Heart left ventricle (tissue), 13 donors: ENCODE data around the gene NAP1L3.

Source experiments
- POLR2A ChIP-seq, 2 donors: fragments of 450-650 bp; IDR thresholded peaks; one replicate each; pipeline ENCODE4 v1.6.1; 2017; ENCODE audit warnings: antibody characterized with exemption in 2 of 2, mild to moderate bottlenecking in 2 of 2, moderate library complexity in 2 of 2
- TF ChIP-seq, protein P1 (sequence below), 12 donors: fragments of 200-600 bp; sonication (generic) in 4 of 12; IDR thresholded peaks; one replicate each; pipeline versions ENCODE4 v1.5.0 to v1.8.0; 2018 to 2022; ENCODE audit warnings: antibody characterized with exemption in 12 of 12, mild to moderate bottlenecking in 5 of 12
- donor health status: ischemic (EF 13 %, LVEDD 7.1; RV severe dilation, severe dysfunction).
- donor health status: DM: no; HTN: yes; CAD: no.
- donor health status: DM: no; HTN: no; CAD: no.
- donor health status: ischemic (EF 25% LVEDD 6.9; RV normal size, moderate dysfunction).
- donor health status: ischemic (EF 25% LVEDD 5.7; RV mildly dilated, moderate dysfunction).
- donor health status: ischemic (EF 35%, LVEDD 5.7; RV mildly dilated, moderate dysfunction).
- donor health status: nonischemic (EF 11% LVEDD 7.7; RV severe dilation, severe dysfunction).
- donor health status: DM: yes; HTN: yes; CAD: no.
- donor health status: PGD.
- donor health status: ischemic (EF 29% LVEDD 5.4; RV normal size, mild dysfunction).
- donor health status: nonischemic (EF 23%, LVEDD 6.1; RV moderate dilation, normal function).

DNA sequence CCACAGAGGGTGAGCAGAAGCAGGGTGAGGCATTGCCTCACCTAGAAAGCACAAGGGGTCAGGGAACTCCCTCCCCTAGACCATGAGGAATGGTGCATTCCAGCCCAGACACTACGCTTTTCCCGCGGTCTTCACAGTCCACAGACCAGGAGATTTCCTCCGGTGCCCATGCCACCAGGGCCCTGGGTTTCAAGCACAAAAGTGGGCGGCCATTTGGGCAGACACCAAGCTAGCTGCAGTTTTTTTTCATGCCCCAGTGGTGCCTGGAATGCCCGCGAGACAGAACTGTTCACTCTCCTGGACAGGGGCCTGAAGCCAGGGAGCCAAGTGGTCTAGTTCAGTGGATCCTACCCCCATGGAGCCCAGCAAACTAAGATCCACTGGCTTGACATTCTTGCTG, 12.8 kb downstream of the NAP1L3 start:
- TF ChIP-seq, protein P1, sequence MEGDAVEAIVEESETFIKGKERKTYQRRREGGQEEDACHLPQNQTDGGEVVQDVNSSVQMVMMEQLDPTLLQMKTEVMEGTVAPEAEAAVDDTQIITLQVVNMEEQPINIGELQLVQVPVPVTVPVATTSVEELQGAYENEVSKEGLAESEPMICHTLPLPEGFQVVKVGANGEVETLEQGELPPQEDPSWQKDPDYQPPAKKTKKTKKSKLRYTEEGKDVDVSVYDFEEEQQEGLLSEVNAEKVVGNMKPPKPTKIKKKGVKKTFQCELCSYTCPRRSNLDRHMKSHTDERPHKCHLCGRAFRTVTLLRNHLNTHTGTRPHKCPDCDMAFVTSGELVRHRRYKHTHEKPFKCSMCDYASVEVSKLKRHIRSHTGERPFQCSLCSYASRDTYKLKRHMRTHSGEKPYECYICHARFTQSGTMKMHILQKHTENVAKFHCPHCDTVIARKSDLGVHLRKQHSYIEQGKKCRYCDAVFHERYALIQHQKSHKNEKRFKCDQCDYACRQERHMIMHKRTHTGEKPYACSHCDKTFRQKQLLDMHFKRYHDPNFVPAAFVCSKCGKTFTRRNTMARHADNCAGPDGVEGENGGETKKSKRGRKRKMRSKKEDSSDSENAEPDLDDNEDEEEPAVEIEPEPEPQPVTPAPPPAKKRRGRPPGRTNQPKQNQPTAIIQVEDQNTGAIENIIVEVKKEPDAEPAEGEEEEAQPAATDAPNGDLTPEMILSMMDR (IDR thresholded peaks at IDR 0.05): no peak
- no peak for TF ChIP-seq POLR2A (IDR thresholded peaks at IDR 0.05)
